GOT3 (cell line): ENCODE measurements around the gene UCKL1.

Source experiments
- DNase-seq: peaks from one replicate; lab custom pipeline; 2025; ENCODE audit warnings: mixed read lengths; lab: John Stamatoyannopoulos, UW

The UCKL1 gene

GRCh38 chr20:63958964-63959698, 2.9 kb upstream of the UCKL1 start:
- no peak for DNase-seq

- no peak for DNase-seq
Observed at GRCh38 chr20:63958471-63958870, 2.3 kb upstream of the UCKL1 start.

GRCh38 chr20:63957690-63958441, 1.6 kb upstream of the UCKL1 start:
- no peak for DNase-seq

- peak; percentile 53 for DNase-seq
Observed at GRCh38 chr20:63957004-63957689, 931 bp upstream of the UCKL1 start.

GRCh38 chr20:63956664-63957003, 418 bp upstream of the UCKL1 start:
- no peak for DNase-seq

GRCh38 chr20:63955281-63955826, 862 bp downstream of the UCKL1 start:
- peak; percentile 62 for DNase-seq

- no peak for DNase-seq
Observed at GRCh38 chr20:63953764-63954429, 2.3 kb downstream of the UCKL1 start.

- no peak for DNase-seq
Observed at GRCh38 chr20:63952769-63953168, 3.4 kb downstream of the UCKL1 start.

GRCh38 chr20:63952210-63952535, 4.0 kb downstream of the UCKL1 start:
- DNase-seq, result no peak

GRCh38 chr20:63951398-63952209, 4.6 kb downstream of the UCKL1 start:
- DNase-seq, result no peak

- no peak for DNase-seq
Observed at GRCh38 chr20:63950701-63951397, 5.4 kb downstream of the UCKL1 start.

GRCh38 chr20:63947638-63948456, 8.4 kb downstream of the UCKL1 start:
- DNase-seq, result no peak

GRCh38 chr20:63946986-63947637, 9.1 kb downstream of the UCKL1 start:
- no peak for DNase-seq

- no peak for DNase-seq
Observed at GRCh38 chr20:63945921-63946920, 10.0 kb downstream of the UCKL1 start.

GRCh38 chr20:63945031-63945658, 11.1 kb downstream of the UCKL1 start:
- DNase-seq, result no peak

GRCh38 chr20:63944078-63944941, 11.9 kb downstream of the UCKL1 start:
- no peak for DNase-seq

GRCh38 chr20:63943808-63944077, 12.5 kb downstream of the UCKL1 start:
- no peak for DNase-seq
